Stomach smooth muscle (tissue), 2 donors: Measurements from ENCODE around the gene ETHE1.

Experiments used
- H3K27ac ChIP-seq: one replicate; pipeline ENCODE4 v1.7.0; 2013; ENCODE audit warnings: mild to moderate bottlenecking, low read length, inconsistent platforms
- H3K27me3 ChIP-seq, 2 donors: one replicate each; pipeline ENCODE4 v1.7.0; 2013; ENCODE audit warnings: low read length in 2 of 2; ENCODE audit not compliant: insufficient read depth in 2 of 2, control insufficient read depth in 1 of 2
- H3K36me3 ChIP-seq, 2 donors: one replicate each; pipeline ENCODE4 v1.7.0; 2013; ENCODE audit warnings: low read length in 2 of 2; ENCODE audit not compliant: control insufficient read depth in 2 of 2, insufficient read depth in 2 of 2
- H3K4me1 ChIP-seq: one replicate; pipeline ENCODE4 v1.7.0; 2013; ENCODE audit warnings: low read length; ENCODE audit not compliant: control insufficient read depth, insufficient read depth
- H3K4me3 ChIP-seq, 2 donors: one replicate each; pipeline ENCODE4 v1.7.0; 2013; ENCODE audit warnings: low read length in 2 of 2
- H3K9ac ChIP-seq, 2 donors: one replicate each; pipeline ENCODE4 v1.7.0; 2013; ENCODE audit warnings: low read length in 2 of 2, mild to moderate bottlenecking in 1 of 2
- H3K9me3 ChIP-seq, 2 donors: one replicate each; pipeline ENCODE4 v1.7.0; 2013; ENCODE audit warnings: low read length in 2 of 2; ENCODE audit not compliant: control insufficient read depth in 2 of 2
- donor health status: healthy.
- donor health status: Pancreatic carcinoma.

Gene ETHE1

DNA sequence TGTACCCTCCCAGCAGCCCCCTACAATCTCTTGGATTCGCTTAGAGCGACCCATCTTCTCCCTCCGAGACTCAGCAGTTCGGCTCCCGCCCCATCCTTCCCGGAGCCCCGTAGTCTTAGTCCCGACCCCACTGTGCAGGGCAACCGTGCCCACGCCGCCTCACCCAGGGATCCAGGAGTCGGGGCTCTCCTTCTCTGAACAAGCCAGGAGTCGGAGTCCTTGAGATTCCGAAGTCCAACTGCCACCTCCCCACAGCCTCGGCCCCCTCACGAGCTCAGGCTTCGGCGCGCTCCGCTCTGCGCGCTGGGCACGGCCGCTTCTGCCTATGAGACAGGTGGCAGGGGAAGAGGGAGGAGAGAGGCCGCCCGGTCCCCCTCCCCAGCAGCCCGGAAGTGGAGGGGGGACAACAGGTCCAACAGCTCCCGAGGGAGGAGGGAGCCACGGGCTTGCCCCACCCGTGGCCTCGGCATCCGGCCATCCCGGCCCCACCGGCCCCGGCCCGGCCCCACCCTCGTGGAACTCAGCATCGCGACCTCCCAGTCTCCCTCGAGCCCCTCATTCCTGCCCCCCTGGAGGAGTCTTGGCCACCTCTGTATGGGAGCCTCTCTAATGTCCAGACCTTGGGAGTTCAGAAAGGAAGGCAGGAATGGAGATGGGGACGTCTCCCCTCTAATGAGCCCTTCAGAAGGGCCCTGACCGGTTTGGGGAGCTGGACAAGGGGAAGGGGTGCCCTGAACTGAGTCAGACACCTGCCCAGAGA, 22.4 kb downstream of the ETHE1 start, which contains the start of gene PHLDB3:
TSS of gene PHLDB3 (minus strand) at position 321 of the 760 bp plus-strand sequence. CDS start 628 bp downstream, outside the sequence.
- Histone ChIP-seq H3K4me3 (peak within 1 kb of the TSS; percentile 89 to 90), H3K9me3 (no peaks in the 10 kb centered on the region), H3K27me3 (no peaks in the 10 kb centered on the region), H3K4me1 (peaks cover 22% of the 10 kb centered on the region), H3K27ac (peak within 1 kb of the TSS; percentile 93), H3K9ac (peak within 1 kb of the TSS; percentile 92), H3K36me3 (peaks cover 6 to 8% of the 10 kb centered on the region in 2 donors)

DNA sequence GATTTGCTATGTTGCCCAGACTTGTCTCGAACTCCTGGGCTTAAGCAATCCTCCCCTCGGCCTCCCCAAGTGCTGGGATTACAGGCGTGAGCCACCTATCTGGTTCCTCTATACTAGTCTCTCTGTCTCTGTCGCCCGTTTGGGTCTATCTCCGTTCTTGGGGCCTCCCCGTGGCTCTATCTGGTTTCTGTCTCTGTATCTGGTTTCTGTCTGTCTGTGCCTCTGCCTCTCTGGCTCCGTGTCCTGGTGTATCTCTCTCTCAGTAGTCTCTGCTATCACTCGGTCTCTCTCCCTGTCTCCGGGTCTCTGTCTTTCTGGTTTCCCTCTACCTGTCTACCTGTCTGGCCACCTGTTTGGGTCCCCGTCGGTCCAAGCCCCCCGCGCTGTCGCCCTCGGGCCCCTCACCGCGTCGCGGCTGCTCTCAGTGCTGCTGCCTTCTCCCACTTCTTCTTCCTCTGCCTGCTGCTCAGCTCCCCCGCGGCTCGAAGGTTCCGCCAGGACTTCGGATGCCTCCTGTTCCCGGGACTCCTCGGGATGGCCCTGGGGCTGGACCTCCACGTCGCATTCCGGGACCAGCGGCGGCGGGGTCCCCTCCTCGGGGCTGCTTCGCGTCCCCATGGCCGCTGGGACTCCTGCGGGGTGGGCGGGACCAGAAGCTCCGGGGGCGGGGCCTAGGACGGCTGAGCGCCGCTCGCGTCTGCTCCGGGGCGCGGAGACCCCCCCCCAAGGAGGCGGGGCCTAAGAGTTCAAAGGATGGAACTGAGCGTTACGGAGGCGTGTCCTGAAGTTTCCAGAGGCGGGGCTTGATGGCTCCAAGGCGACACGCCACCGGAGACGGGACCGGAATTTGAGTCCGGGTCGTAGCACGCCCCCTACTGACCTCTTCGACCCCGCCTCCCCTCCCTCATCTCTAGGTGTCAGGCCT, 23.2 kb downstream of the ETHE1 start:
- H3K9me3 ChIP-seq, result no peaks in the 10 kb centered on the region
- H3K4me3 ChIP-seq, result peak overlapping the region; percentile 89 to 90
- peak overlapping the region; percentile 93 for H3K27ac ChIP-seq
- H3K4me1 ChIP-seq, result peaks cover 22% of the 10 kb centered on the region
- H3K27me3 ChIP-seq, result no peaks in the 10 kb centered on the region
- peaks cover 4 to 5% of the 10 kb centered on the region in 2 donors for H3K36me3 ChIP-seq
- H3K9ac ChIP-seq, result peak overlapping the region; percentile 92

DNA sequence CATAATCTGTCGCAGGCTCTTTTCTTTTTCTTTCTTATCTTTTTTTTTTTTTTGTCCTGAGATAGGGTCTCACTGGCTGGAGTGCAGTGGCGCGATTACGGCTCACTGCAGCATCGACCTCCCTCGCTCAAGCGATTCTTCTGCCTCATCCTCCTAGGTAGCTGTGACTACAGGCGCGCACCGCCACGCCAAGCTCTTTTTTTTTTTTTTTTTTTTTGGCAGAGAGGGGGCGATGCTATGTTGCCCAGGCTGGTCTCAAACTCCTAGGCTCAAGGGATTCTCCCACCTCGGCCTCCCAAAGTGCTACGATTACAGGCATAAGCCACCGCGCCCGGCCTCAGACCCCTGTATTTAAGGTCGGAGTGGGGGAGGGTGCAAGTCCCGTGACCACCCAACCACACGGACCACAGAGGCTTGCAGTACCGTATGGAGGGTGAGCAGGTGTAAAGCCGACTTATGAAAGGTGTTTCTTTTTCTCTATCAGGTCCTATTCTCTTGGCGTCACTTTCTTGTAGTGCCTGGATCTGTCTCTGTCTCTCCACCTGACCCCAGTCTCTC, 24.5 kb downstream of the ETHE1 start:
- no peak overlapping the region for H3K27ac ChIP-seq

DNA sequence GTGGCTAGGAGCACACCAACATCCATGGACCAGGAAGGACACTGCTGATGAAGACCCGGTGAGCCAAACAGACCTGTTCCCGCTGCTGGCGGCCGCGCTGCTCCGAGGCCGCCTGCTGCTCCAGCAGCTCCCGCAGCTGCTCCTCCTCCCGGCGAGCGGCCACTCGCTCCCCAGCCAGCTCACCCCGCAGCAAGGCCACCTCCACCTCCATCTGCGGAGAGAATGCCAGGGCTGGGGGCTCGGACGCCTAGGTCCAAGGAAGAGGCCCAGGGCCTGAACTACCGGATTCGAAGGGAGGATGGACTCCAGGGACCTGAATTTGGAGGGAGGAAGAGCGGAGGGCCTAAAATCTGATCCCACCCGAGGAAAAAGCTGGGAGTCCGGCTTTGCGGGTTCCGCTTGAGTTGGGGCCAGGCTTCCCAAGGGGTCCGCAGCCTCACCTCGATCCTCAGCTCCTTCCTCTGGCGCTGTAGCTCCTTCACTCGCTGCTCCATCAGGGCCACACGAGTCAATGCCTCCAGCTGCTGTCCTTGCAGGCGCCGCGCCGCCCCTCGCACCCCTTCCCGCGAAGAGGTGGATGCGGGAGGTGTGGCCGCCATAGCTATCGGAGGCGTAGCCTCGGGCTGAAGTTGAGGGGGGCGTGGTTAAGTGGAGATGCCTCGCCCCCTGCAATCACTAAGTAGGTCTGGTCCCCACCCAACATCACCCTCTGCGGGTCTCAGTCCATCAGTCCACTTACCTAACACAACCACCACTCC, 25.2 kb downstream of the ETHE1 start:
- Histone ChIP-seq H3K27ac (no peak overlapping the region), H3K36me3 (peaks cover 0 to 8% of the 10 kb centered on the region in 2 donors), H3K9ac (no peak overlapping the region), H3K27me3 (no peaks in the 10 kb centered on the region), H3K4me3 (peak overlapping the region in 1 of 2 donors; percentile 29), H3K4me1 (peaks cover 22% of the 10 kb centered on the region), H3K9me3 (no peaks in the 10 kb centered on the region)

More for the DNA sequence above, 24.5 kb downstream of the ETHE1 start:
- H3K4me1 ChIP-seq, result peaks cover 22% of the 10 kb centered on the region
- no peaks in the 10 kb centered on the region for H3K9me3 ChIP-seq
- peaks cover 0 to 4% of the 10 kb centered on the region in 2 donors for H3K36me3 ChIP-seq
- no peaks in the 10 kb centered on the region for H3K27me3 ChIP-seq
- peak overlapping the region in 1 of 2 donors; percentile 51 for H3K9ac ChIP-seq
- H3K4me3 ChIP-seq, result no peak overlapping the region

DNA sequence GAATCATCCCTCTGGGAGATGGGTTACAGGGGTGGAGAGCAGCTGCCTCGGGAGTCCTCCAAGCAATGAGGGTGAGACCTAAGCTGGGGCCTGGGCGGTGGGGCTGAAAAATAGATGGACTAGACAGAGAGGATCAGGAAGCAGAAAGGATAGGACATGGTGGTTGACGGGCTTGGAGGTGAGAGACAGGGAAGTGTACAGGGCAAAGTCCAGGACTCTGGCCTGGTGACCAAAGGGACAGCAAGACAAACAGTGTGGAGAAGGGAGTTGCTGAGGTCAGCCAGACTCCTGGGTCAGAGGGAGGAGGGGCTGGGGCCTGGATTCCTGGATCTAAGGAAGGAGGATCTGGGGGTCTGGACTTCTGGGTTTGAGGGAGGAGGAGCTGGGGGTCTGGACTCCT, 28.0 kb downstream of the ETHE1 start:
- no peak overlapping the region for H3K27ac ChIP-seq
- H3K4me1 ChIP-seq, result peaks cover 14% of the 10 kb centered on the region
- H3K9me3 ChIP-seq, result no peaks in the 10 kb centered on the region
- no peak overlapping the region for H3K4me3 ChIP-seq
- H3K27me3 ChIP-seq, result no peaks in the 10 kb centered on the region
- peaks cover 0 to 21% of the 10 kb centered on the region in 2 donors for H3K36me3 ChIP-seq
- no peak overlapping the region for H3K9ac ChIP-seq

- H3K27me3 ChIP-seq, result no peaks in the 10 kb centered on the region
- H3K9me3 ChIP-seq, result no peaks in the 10 kb centered on the region
- H3K36me3 ChIP-seq, result peaks cover 0 to 21% of the 10 kb centered on the region in 2 donors
- H3K27ac ChIP-seq, result no peak overlapping the region
- H3K4me1 ChIP-seq, result peaks cover 13% of the 10 kb centered on the region
- H3K4me3 ChIP-seq, result no peak overlapping the region
- no peak overlapping the region for H3K9ac ChIP-seq
These were observed 28.7 kb downstream of the ETHE1 start for GRCh38 chr19:43498233-43498842.

DNA sequence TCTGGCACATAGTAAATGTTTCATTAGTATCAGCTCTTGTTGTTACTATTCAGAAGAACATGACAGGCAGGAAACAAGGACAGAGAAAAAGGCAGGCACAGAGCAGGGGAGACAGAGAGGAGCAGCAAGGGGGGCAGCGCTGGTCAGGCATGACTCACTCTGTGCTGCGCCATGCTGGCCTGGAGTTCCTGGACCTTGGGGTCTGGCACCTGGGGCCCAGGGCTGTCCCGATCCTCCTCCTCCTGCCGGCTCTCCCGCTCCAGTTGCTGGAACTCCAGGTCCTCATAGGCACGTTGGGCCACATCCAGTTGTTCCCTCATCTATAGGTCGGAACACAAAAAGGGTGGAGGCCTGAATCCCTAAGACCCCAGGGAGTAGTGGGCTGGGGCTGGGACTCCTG, 30.0 kb downstream of the ETHE1 start:
- Histone ChIP-seq H3K36me3 (peaks cover 0 to 21% of the 10 kb centered on the region in 2 donors), H3K27ac (no peak overlapping the region), H3K9me3 (no peaks in the 10 kb centered on the region), H3K27me3 (no peaks in the 10 kb centered on the region), H3K4me3 (no peak overlapping the region), H3K9ac (no peak overlapping the region), H3K4me1 (peaks cover under 1% of the 10 kb centered on the region)

DNA sequence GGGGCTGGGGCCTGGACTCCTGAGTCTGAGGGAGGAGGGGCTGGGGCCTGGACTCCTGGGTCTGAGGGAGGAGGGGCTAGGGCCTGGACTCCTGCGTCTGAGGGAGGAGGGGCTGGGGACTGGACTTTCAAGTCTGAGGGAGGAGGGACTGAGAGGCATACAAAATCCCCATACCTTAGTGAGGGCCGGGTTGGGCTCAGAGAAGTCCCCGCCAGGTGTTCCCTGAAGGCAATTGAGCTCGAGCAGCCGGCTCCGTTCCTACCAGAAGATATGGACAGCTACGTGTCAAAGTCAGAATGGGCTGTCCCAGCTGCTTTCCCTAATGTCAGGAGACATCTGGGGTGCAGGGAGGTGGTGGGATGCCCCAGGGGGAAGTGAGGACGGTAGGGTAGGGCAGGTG, 31.9 kb downstream of the ETHE1 start:
- no peaks in the 10 kb centered on the region for H3K27me3 ChIP-seq
- H3K27ac ChIP-seq, result no peak overlapping the region
- peaks cover 0 to 25% of the 10 kb centered on the region in 2 donors for H3K36me3 ChIP-seq
- H3K4me1 ChIP-seq, result no peaks in the 10 kb centered on the region
- H3K9ac ChIP-seq, result no peak overlapping the region
- no peak overlapping the region for H3K4me3 ChIP-seq
- no peaks in the 10 kb centered on the region for H3K9me3 ChIP-seq

- H3K9me3 ChIP-seq, result no peaks in the 10 kb centered on the region
- peaks cover 0 to 11% of the 10 kb centered on the region in 2 donors for H3K36me3 ChIP-seq
- no peak overlapping the region for H3K9ac ChIP-seq
- H3K27ac ChIP-seq, result no peak overlapping the region
- no peaks in the 10 kb centered on the region for H3K4me1 ChIP-seq
- H3K27me3 ChIP-seq, result no peaks in the 10 kb centered on the region
- H3K4me3 ChIP-seq, result no peak overlapping the region
These were observed 36.2 kb downstream of the ETHE1 start for GRCh38 chr19:43490759-43491158.
